ENCODE data around the gene ABHD14A. TPM values are rescaled to one million over a fixed set of nuclear protein-coding genes. Genes with fewer than 3 reads are reported as not detected.
A peak's percentile ranks its signal among the peaks of the same experiment; 100 is the strongest.

Gene ABHD14A
- total and polyA plus RNA-seq, 2 of the 13 experiments (the other 11 are each of a cell fraction or from before 2014, with no cell fraction given), result 29.5 to 46.9 TPM

GRCh38 chr3:51971350-51971749 is 3.5 kb upstream of the ABHD14A start:
- CTCF ChIA-PET (ENCODE audit: low intra/inter-chr PET ratio, low total read pairs), result no interaction called here
- POLR2A ChIA-PET, result interaction anchor here (5.5 to 6.8 kb wide), 2 partner anchors 12 to 29 kb away, joined by 59 to 173 read pairs; partner anchors contain the start of genes ACY1, PARP3 and RRP9
- intact Hi-C loops (cut with micrococcal nuclease; ENCODE audit: unreplicated experiment), result no loop called here

GRCh38 chr3:51974277-51974962 is 444 bp upstream of the ABHD14A start:
- Histone ChIP-seq H3K9ac (ENCODE audit: insufficient read depth, low read depth, low read length) (peak overlapping the region; percentile 94), H3K4me3 (replicated peaks in 1 of 3; ENCODE audit: insufficient read depth in 1 of 3, low read depth in 2 of 3, low read length in 3 of 3) (peak overlapping the region; percentile 73 to 82 (median 77)), H2AFZ (ENCODE audit: low read length) (no peak overlapping the region), H3K79me2 (ENCODE audit: insufficient read depth, low read length) (peaks cover 11% of the 10 kb centered on the region), H3K36me3 (replicated peaks in 1 of 2; ENCODE audit: control insufficient read depth in 1 of 2, insufficient read depth in 2 of 2, low read length in 2 of 2) (peaks cover 2 to 5% of the 10 kb centered on the region in 2 experiments; a peak in 1 of 5 replicates), H3K4me2 (ENCODE audit: low read depth, low read length) (peak overlapping the region; percentile 99), H3K27ac (ENCODE audit: extremely low read length, insufficient read depth, low read length) (peak overlapping the region; percentile 97), H3K27me3 (ENCODE audit: control insufficient read depth in 1 of 2, insufficient read depth in 2 of 2, low read length in 2 of 2) (no peaks in the 10 kb centered on the region; a peak in 1 of 5 replicates), H4K20me1 (ENCODE audit: insufficient read depth, low read length) (no peaks in the 10 kb centered on the region), H3K9me3 (ENCODE audit: low read length) (no peaks in the 10 kb centered on the region), H3K4me1 (ENCODE audit: insufficient read depth, low read length) (peaks cover 51% of the 10 kb centered on the region)
- 1% methylated on average over 15 of the region's 30 CpGs for WGBS (ENCODE audit: low lambda C conversion rate)
- TSS peak; percentile 41 for BruUV-seq (replicated peaks)
- DNase-seq (ENCODE audit: low spot score), result no peak
- POLR2A ChIA-PET, result interaction anchor here (0.7 to 5.5 kb wide), 12 partner anchors 9 to 264 kb away, joined by 3 to 173 read pairs (median 8); partner anchors contain the start of genes ACY1, DUSP7, PARP3 and RPL29
- intact Hi-C loops (cut with micrococcal nuclease; ENCODE audit: unreplicated experiment), result loop anchor here (1.0 kb wide), 1 partner anchor 32 kb away; the partner anchor contains the start of gene PARP3
- in situ Hi-C loops (cut with HindIII; ENCODE audit: extremely low pct_ligation_motif_present, low pct_unique_long_range_greater_than_20kb), result no loop called here
- ATAC-seq, result peak; percentile 55
- FAIRE-seq, result no peak
- CTCF ChIA-PET (ENCODE audit: low intra/inter-chr PET ratio, low total read pairs), result interaction anchor here (1.8 to 3.5 kb wide), 2 partner anchors 8 to 32 kb away, joined by 12 to 34 read pairs; partner anchors contain the start of genes ACY1, PARP3 and RRP9
- TF ChIP-seq MEIS2 (CRISPR knock-in tag; IDR thresholded peaks at IDR 0.05) (no peak), SPEN (CRISPR knock-in tag; IDR thresholded peaks at IDR 0.05; ENCODE audit: low read depth) (no peak), ZBTB8A (CRISPR knock-in tag; IDR thresholded peaks at IDR 0.05; ENCODE audit: borderline replicate concordance, low read depth) (no peak), RBM22 (optimal IDR thresholded peaks at IDR 0.05; ENCODE audit: low read length) (no peak), HNRNPK (IDR thresholded peaks at IDR 0.05; ENCODE audit: low read depth, low read length, poor library complexity, severe bottlenecking) (peak; percentile 30)
- TF ChIP-seq, protein P1, sequence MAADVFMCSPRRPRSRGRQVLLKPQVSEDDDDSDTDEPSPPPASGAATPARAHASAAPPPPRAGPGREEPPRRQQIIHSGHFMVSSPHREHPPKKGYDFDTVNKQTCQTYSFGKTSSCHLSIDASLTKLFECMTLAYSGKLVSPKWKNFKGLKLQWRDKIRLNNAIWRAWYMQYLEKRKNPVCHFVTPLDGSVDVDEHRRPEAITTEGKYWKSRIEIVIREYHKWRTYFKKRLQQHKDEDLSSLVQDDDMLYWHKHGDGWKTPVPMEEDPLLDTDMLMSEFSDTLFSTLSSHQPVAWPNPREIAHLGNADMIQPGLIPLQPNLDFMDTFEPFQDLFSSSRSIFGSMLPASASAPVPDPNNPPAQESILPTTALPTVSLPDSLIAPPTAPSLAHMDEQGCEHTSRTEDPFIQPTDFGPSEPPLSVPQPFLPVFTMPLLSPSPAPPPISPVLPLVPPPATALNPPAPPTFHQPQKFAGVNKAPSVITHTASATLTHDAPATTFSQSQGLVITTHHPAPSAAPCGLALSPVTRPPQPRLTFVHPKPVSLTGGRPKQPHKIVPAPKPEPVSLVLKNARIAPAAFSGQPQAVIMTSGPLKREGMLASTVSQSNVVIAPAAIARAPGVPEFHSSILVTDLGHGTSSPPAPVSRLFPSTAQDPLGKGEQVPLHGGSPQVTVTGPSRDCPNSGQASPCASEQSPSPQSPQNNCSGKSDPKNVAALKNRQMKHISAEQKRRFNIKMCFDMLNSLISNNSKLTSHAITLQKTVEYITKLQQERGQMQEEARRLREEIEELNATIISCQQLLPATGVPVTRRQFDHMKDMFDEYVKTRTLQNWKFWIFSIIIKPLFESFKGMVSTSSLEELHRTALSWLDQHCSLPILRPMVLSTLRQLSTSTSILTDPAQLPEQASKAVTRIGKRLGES (CRISPR knock-in tag; IDR thresholded peaks at IDR 0.05; ENCODE audit: borderline replicate concordance), result no peak
- TF ChIP-seq, protein P2, sequence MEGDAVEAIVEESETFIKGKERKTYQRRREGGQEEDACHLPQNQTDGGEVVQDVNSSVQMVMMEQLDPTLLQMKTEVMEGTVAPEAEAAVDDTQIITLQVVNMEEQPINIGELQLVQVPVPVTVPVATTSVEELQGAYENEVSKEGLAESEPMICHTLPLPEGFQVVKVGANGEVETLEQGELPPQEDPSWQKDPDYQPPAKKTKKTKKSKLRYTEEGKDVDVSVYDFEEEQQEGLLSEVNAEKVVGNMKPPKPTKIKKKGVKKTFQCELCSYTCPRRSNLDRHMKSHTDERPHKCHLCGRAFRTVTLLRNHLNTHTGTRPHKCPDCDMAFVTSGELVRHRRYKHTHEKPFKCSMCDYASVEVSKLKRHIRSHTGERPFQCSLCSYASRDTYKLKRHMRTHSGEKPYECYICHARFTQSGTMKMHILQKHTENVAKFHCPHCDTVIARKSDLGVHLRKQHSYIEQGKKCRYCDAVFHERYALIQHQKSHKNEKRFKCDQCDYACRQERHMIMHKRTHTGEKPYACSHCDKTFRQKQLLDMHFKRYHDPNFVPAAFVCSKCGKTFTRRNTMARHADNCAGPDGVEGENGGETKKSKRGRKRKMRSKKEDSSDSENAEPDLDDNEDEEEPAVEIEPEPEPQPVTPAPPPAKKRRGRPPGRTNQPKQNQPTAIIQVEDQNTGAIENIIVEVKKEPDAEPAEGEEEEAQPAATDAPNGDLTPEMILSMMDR (CRISPR knock-in tag; IDR thresholded peaks at IDR 0.05), result 0 out of 2 replicates have a peak, but pooled peaks have one; percentile 17

More at GRCh38 chr3:51971350-51971749, 3.5 kb upstream of the ABHD14A start:
- Histone ChIP-seq H3K79me2 (ENCODE audit: insufficient read depth, low read length) (peaks cover 14% of the 10 kb centered on the region), H3K9ac (ENCODE audit: insufficient read depth, low read depth, low read length) (no peak overlapping the region), H4K20me1 (ENCODE audit: insufficient read depth, low read length) (no peaks in the 10 kb centered on the region), H3K4me1 (ENCODE audit: insufficient read depth, low read length) (peaks cover 74% of the 10 kb centered on the region), H3K4me3 (replicated peaks in 1 of 3; ENCODE audit: insufficient read depth in 1 of 3, low read depth in 2 of 3, low read length in 3 of 3) (no peak overlapping the region), H3K36me3 (replicated peaks in 1 of 2; ENCODE audit: control insufficient read depth in 1 of 2, insufficient read depth in 2 of 2, low read length in 2 of 2) (peaks cover 2 to 5% of the 10 kb centered on the region in 2 experiments; a peak in 1 of 5 replicates), H3K27ac (ENCODE audit: extremely low read length, insufficient read depth, low read length) (no peak overlapping the region), H3K9me3 (ENCODE audit: low read length) (no peaks in the 10 kb centered on the region), H3K4me2 (ENCODE audit: low read depth, low read length) (no peak overlapping the region), H2AFZ (ENCODE audit: low read length) (no peak overlapping the region), H3K27me3 (ENCODE audit: control insufficient read depth in 1 of 2, insufficient read depth in 2 of 2, low read length in 2 of 2) (no peaks in the 10 kb centered on the region; a peak in 1 of 5 replicates)
- no CpG with 5 or more reads among the region's 11 CpGs for WGBS (ENCODE audit: low lambda C conversion rate)
- TF ChIP-seq HNRNPL (IDR thresholded peaks at IDR 0.05; ENCODE audit: low read depth, low read length) (0 out of 2 replicates have a peak, but pooled peaks have one; percentile 29), ZNF841 (CRISPR knock-in tag; IDR thresholded peaks at IDR 0.05; ENCODE audit: borderline replicate concordance) (no peak), SIN3B (IDR thresholded peaks at IDR 0.05; ENCODE audit: low read length) (no peak)
- in situ Hi-C loops (cut with HindIII; ENCODE audit: extremely low pct_ligation_motif_present, low pct_unique_long_range_greater_than_20kb), result no loop called here
- DNase-seq (ENCODE audit: low spot score), result no peak
- FAIRE-seq, result no peak
- ATAC-seq, result no peak
- BruUV-seq (replicated peaks), result no TSS peak

Measured in HepG2 (cell line).